ENCODE measurements around the gene C5orf22.

DNA sequence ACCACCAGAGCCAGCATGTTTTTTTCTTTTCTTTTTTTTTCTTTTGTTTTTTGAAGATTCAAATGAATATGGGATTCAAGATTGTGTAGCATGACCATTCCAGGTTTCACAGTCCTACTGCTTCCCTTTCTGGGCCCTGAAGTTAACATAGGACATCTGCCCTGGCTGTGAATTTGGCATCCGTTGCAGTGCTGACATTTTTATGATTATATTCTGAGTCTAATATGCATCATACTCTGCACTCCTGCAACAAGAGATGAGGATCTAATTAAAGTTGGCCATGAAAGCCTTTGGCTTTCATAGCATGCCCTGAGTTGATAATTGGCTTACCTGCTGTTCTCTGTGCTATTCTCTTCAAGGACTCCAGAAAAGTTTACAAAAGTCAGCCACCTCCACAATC lies 29.8 kb downstream of the C5orf22 start:
- TF ChIP-seq, protein P1, sequence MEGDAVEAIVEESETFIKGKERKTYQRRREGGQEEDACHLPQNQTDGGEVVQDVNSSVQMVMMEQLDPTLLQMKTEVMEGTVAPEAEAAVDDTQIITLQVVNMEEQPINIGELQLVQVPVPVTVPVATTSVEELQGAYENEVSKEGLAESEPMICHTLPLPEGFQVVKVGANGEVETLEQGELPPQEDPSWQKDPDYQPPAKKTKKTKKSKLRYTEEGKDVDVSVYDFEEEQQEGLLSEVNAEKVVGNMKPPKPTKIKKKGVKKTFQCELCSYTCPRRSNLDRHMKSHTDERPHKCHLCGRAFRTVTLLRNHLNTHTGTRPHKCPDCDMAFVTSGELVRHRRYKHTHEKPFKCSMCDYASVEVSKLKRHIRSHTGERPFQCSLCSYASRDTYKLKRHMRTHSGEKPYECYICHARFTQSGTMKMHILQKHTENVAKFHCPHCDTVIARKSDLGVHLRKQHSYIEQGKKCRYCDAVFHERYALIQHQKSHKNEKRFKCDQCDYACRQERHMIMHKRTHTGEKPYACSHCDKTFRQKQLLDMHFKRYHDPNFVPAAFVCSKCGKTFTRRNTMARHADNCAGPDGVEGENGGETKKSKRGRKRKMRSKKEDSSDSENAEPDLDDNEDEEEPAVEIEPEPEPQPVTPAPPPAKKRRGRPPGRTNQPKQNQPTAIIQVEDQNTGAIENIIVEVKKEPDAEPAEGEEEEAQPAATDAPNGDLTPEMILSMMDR (IDR thresholded peaks at IDR 0.05): no peak
- TF ChIP-seq POLR2A (IDR thresholded peaks at IDR 0.05): no peak
- TF ChIP-seq POLR2AphosphoS5 (IDR thresholded peaks at IDR 0.05): no peak

Data from upper lobe of left lung (tissue), 4 donors.